22Rv1 (cell line): ENCODE measurements around the gene GABBR2.

Experiments
- H3K27ac ChIP-seq: fragments of 450-650 bp; 2 replicates; pipeline ENCODE4 v1.5.1; 2017
- CTCF ChIP-seq: fragments of 450-650 bp; IDR thresholded peaks from 2 replicates; pipeline ENCODE4 v1.5.1; 2017; ENCODE audit warnings: mild to moderate bottlenecking
- ZFX ChIP-seq: fragments of 450-650 bp; IDR thresholded peaks from 2 replicates; pipeline ENCODE4 v1.6.1; 2017; ENCODE audit warnings: antibody characterized with exemption, borderline replicate concordance

Gene GABBR2

GRCh38 chr9:98603821-98604383, 104.8 kb downstream of the GABBR2 start:
- no peak for TF ChIP-seq CTCF
- no peak for TF ChIP-seq ZFX
- H3K27ac ChIP-seq: no peak overlapping the region

- H3K27ac ChIP-seq: no peak overlapping the region
- no peak for TF ChIP-seq ZFX
Measured at GRCh38 chr9:98602839-98603500, 105.8 kb downstream of the GABBR2 start.

GRCh38 chr9:98600631-98601030, 108.1 kb downstream of the GABBR2 start:
- no peak overlapping the region for H3K27ac ChIP-seq
- TF ChIP-seq ZFX (no peak), CTCF (no peak)

- H3K27ac ChIP-seq: no peak overlapping the region
- TF ChIP-seq CTCF (no peak), ZFX (no peak)
Measured at GRCh38 chr9:98599566-98600216, 109.0 kb downstream of the GABBR2 start.

- H3K27ac ChIP-seq: no peak overlapping the region
- TF ChIP-seq ZFX (no peak), CTCF (no peak)
Measured at GRCh38 chr9:98598861-98599260, 109.9 kb downstream of the GABBR2 start.

- H3K27ac ChIP-seq: no peak overlapping the region
- TF ChIP-seq ZFX: no peak
- TF ChIP-seq CTCF: no peak
Measured at GRCh38 chr9:98597236-98597771, 111.4 kb downstream of the GABBR2 start.

- no peak overlapping the region for H3K27ac ChIP-seq
- TF ChIP-seq ZFX: no peak
- no peak for TF ChIP-seq CTCF
Measured at GRCh38 chr9:98596486-98596885, 112.2 kb downstream of the GABBR2 start.
